ENCODE data around the gene GPC6. TPM values are rescaled to one million over a fixed set of nuclear protein-coding genes. Genes with fewer than 3 reads are reported as not detected.

Gene GPC6
- total RNA-seq, 4 donors from 2014 or later, result 6.7 to 67.2 (median 11.1) TPM

DNA sequence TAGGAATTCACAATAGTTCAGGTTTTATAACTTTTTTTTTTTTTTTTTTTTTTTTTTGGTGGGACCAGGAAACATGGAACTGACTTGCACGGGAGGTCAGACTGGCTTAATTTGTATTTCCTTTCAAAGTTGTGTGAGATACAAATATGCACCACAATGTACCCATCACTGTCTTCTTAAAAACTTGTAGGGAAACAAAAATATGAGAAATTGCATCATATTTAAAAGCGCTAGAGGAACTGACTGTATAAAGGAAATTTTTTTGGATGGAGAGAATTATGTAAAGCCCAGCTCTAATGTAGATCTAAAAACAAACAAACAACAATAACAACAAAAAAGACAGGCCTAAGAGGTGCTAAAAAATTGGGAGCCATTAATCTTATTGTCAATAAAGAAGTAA, 1006.3 kb downstream of the GPC6 start:
- no peak for DNase-seq
- no peaks in the 10 kb centered on the region for H3K9me3 ChIP-seq
- H3K4me3 ChIP-seq, result no peak overlapping the region
- peak overlapping the region in 1 of 2 donors; percentile 2 for H3K27ac ChIP-seq
- no peaks in the 10 kb centered on the region for H3K36me3 ChIP-seq
- intact Hi-C loops (cut with DNase I; ENCODE audit: low total_unique reads), result no loop called here
- TF ChIP-seq, protein P1, sequence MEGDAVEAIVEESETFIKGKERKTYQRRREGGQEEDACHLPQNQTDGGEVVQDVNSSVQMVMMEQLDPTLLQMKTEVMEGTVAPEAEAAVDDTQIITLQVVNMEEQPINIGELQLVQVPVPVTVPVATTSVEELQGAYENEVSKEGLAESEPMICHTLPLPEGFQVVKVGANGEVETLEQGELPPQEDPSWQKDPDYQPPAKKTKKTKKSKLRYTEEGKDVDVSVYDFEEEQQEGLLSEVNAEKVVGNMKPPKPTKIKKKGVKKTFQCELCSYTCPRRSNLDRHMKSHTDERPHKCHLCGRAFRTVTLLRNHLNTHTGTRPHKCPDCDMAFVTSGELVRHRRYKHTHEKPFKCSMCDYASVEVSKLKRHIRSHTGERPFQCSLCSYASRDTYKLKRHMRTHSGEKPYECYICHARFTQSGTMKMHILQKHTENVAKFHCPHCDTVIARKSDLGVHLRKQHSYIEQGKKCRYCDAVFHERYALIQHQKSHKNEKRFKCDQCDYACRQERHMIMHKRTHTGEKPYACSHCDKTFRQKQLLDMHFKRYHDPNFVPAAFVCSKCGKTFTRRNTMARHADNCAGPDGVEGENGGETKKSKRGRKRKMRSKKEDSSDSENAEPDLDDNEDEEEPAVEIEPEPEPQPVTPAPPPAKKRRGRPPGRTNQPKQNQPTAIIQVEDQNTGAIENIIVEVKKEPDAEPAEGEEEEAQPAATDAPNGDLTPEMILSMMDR (IDR thresholded peaks at IDR 0.05), result no peak
- no peak for TF ChIP-seq POLR2A (IDR thresholded peaks at IDR 0.05)
- H3K27me3 ChIP-seq, result no peaks in the 10 kb centered on the region
- H3K4me1 ChIP-seq, result no peaks in the 10 kb centered on the region

DNA sequence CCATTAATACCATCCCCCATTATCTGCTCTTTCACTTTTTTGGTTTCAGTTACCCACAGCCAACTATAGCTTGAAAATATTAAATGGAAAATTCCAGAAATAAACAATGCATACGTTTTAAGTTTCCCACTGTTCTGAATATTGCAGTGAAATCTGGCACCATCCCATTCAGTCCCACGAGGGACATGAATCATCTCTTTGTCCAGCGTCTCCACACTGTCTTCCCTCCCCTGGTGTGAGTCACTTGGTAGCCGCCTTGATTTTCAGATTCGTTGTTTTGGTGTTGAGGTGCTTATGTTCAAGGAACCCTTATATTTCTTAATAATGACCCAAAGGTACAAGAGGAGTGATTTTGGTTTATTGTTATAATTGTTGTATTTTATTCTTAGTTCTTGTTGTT, 1006.8 kb downstream of the GPC6 start:
- intact Hi-C loops (cut with DNase I; ENCODE audit: low total_unique reads), result no loop called here
- H3K9me3 ChIP-seq, result no peaks in the 10 kb centered on the region
- H3K27me3 ChIP-seq, result no peaks in the 10 kb centered on the region
- H3K4me1 ChIP-seq, result no peaks in the 10 kb centered on the region
- TF ChIP-seq, protein P1 (IDR thresholded peaks at IDR 0.05), result no peak
- TF ChIP-seq POLR2A (IDR thresholded peaks at IDR 0.05), result no peak
- no peak overlapping the region for H3K27ac ChIP-seq
- no peak overlapping the region for H3K4me3 ChIP-seq
- peak in 1 of 2 donors; percentile 24 for DNase-seq
- H3K36me3 ChIP-seq, result no peaks in the 10 kb centered on the region

DNA sequence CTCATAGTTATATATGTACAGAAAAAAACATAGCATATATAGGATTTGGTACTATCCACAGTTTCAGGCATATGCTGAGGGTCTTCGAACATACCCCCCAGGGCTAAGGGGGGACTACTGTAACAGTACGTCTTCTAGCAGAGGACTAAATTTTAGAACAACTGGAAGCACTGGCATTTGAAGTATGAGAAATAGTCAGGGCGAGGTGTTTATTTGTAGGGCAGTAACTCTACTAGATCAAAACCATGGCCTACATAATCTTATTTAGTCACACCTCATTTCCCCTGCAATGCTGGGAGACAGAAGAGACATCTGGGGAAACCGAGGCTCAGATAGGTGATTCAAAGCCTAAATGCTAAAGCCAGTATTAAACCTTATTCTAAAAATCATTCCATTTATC, 1007.2 kb downstream of the GPC6 start:
- DNase-seq, result no peak
- intact Hi-C loops (cut with DNase I; ENCODE audit: low total_unique reads), result no loop called here
- no peak overlapping the region for H3K4me3 ChIP-seq
- TF ChIP-seq, protein P1 (IDR thresholded peaks at IDR 0.05), result no peak
- TF ChIP-seq POLR2A (IDR thresholded peaks at IDR 0.05), result no peak
- H3K36me3 ChIP-seq, result no peaks in the 10 kb centered on the region
- no peaks in the 10 kb centered on the region for H3K4me1 ChIP-seq
- no peaks in the 10 kb centered on the region for H3K9me3 ChIP-seq
- no peak overlapping the region for H3K27ac ChIP-seq
- H3K27me3 ChIP-seq, result no peaks in the 10 kb centered on the region

DNA sequence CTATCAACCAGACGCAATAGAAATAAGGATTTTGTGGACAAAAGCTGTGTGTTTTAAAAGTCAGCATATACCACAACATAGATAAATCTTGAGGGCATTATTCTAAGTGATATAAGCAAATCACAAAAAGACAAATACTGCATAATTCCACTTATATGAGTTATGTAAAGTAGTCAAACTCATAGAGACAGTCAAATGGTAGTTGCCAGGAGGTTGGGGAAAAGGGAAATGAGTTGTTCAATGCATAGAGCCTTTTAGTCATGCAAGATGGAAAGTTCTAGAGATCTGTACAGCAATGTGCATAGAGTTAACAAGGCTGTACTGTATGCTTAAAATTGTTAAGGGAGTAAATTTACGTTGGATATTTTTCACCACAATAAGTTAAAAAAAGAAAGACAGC, 1008.1 kb downstream of the GPC6 start:
- no peaks in the 10 kb centered on the region for H3K36me3 ChIP-seq
- no peak overlapping the region for H3K27ac ChIP-seq
- no peak for TF ChIP-seq POLR2A (IDR thresholded peaks at IDR 0.05)
- TF ChIP-seq, protein P1 (IDR thresholded peaks at IDR 0.05), result no peak
- no peak for DNase-seq
- H3K4me3 ChIP-seq, result no peak overlapping the region
- no peaks in the 10 kb centered on the region for H3K27me3 ChIP-seq
- H3K4me1 ChIP-seq, result no peaks in the 10 kb centered on the region
- intact Hi-C loops (cut with DNase I; ENCODE audit: low total_unique reads), result no loop called here
- H3K9me3 ChIP-seq, result no peaks in the 10 kb centered on the region

DNA sequence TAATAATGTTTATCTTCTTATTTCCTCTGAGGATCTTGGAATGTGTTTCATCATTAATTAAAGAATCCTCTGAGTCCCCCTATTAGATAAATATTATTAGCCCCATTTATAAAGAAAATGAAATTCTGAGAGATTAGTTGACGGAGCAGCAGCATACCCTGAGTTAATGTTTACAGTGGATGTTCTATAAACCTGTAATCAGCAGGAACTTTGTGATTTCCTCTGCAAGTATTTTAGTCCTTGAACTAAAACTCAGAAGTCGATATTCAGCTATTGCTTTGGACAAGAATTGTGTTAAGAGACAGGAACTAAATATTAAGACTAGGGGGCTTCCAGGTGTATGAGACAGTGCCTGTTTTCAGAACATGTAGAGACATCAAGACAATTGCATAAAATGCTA, 1009.5 kb downstream of the GPC6 start:
- H3K36me3 ChIP-seq, result no peaks in the 10 kb centered on the region
- no peak for DNase-seq

More for the DNA sequence above, 1009.5 kb downstream of the GPC6 start:
- intact Hi-C loops (cut with DNase I; ENCODE audit: low total_unique reads), result no loop called here
- Histone ChIP-seq H3K27me3 (no peaks in the 10 kb centered on the region), H3K9me3 (no peaks in the 10 kb centered on the region), H3K4me1 (no peaks in the 10 kb centered on the region), H3K4me3 (no peak overlapping the region), H3K27ac (no peak overlapping the region)
- TF ChIP-seq, protein P1 (IDR thresholded peaks at IDR 0.05), result no peak

Data from uterus (tissue), 4 donors.